CD8-positive, alpha-beta memory T cell (primary cell): ENCODE results near the gene VAMP8. TPM values are rescaled to one million over a fixed set of nuclear protein-coding genes. Genes with fewer than 3 reads are reported as not detected.
A peak's percentile ranks its signal among the peaks of the same experiment; 100 is the strongest.

Source experiments
- CTCF ChIA-PET: fragments of 350-600 bp; sonication (Branson Sonifier 250); formaldehyde crosslinking; loops from one replicate; lab custom pipeline; 2021; ENCODE audit warnings: antibody characterized with exemption; lab: Charles Lee
- POLR2A ChIA-PET: fragments of 350-600 bp; sonication (Branson Sonifier 250); formaldehyde crosslinking; loops from one replicate; lab custom pipeline; 2021; ENCODE audit warnings: antibody characterized with exemption; lab: Charles Lee
- DNase-seq, 5 donors: peaks; one replicate each; pipeline versions ENCODE4 v3.0.0 to v3.0.0-alpha.2; 2020 to 2022; ENCODE audit warnings: mixed read lengths in 1 of 5
- H3K27ac ChIP-seq: one replicate; pipeline ENCODE4 v1.7.0; 2013; ENCODE audit warnings: low read depth, mild to moderate bottlenecking, low read length, moderate library complexity
- H3K27me3 ChIP-seq: 2 replicates; pipeline ENCODE4 v1.7.0; 2013; ENCODE audit warnings: low read length, mild to moderate bottlenecking; ENCODE audit not compliant: insufficient read depth, poor library complexity, severe bottlenecking
- H3K36me3 ChIP-seq: 2 replicates; pipeline ENCODE4 v1.7.0; 2013; ENCODE audit warnings: mild to moderate bottlenecking, low read length, moderate library complexity; ENCODE audit not compliant: insufficient read depth
- H3K4me1 ChIP-seq: 2 replicates; pipeline ENCODE4 v1.7.0; 2013; ENCODE audit warnings: mild to moderate bottlenecking, low read length, moderate library complexity; ENCODE audit not compliant: insufficient read depth
- H3K4me3 ChIP-seq: 2 replicates; pipeline ENCODE4 v1.7.0; 2013; ENCODE audit warnings: mild to moderate bottlenecking, low read length
- H3K9me3 ChIP-seq: 2 replicates; pipeline ENCODE4 v1.7.0; 2013; ENCODE audit warnings: mild to moderate bottlenecking, low read length
- H3K27ac Mint-ChIP-seq, 8 donors: one replicate each; pipeline ENCODE4 v1.8.0; 2020 to 2021; ENCODE audit warnings: mixed read lengths in 8 of 8, mild to moderate bottlenecking in 6 of 8, inconsistent platforms in 3 of 8, moderate library complexity in 3 of 8
- H3K27me3 Mint-ChIP-seq, 2 donors: one replicate each; pipeline ENCODE4 v1.8.0; 2020 to 2021; ENCODE audit warnings: mixed read lengths in 2 of 2, mild to moderate bottlenecking in 1 of 2, moderate library complexity in 1 of 2
- H3K36me3 Mint-ChIP-seq, 3 donors: one replicate each; pipeline ENCODE4 v1.8.0; 2020 to 2021; ENCODE audit warnings: mixed read lengths in 3 of 3, inconsistent platforms in 1 of 3, mild to moderate bottlenecking in 1 of 3
- H3K4me1 Mint-ChIP-seq, 3 donors: one replicate each; pipeline ENCODE4 v1.8.0; 2020 to 2021; ENCODE audit warnings: mixed read lengths in 3 of 3, inconsistent platforms in 1 of 3, mild to moderate bottlenecking in 1 of 3
- H3K4me3 Mint-ChIP-seq, 7 donors: one replicate each; pipeline ENCODE4 v1.8.0; 2020 to 2021; ENCODE audit warnings: mixed read lengths in 7 of 7, mild to moderate bottlenecking in 6 of 7, moderate library complexity in 4 of 7, inconsistent platforms in 2 of 7
- H3K9me3 Mint-ChIP-seq, 5 donors: one replicate each; pipeline ENCODE4 v1.8.0; 2020 to 2022; ENCODE audit warnings: mixed read lengths in 5 of 5, mild to moderate bottlenecking in 3 of 5, moderate library complexity in 2 of 5, inconsistent platforms in 1 of 5
- polyA plus RNA-seq: library from polyadenylated mRNA; unstranded; fragments of 300-500 nt; fragmentation: Illumina TruSeq; gene quantifications from one replicate; pipeline ENCODE4 v1.2.3, GENCODE V29; 2021
- total RNA-seq, 2 experiments: library from RNA; stranded (reverse); gene quantifications; one replicate each; pipeline ENCODE4 v1.2.3, GENCODE V29; 2021

The VAMP8 gene
- total and polyA plus RNA-seq, 3 experiments from 2014 or later = 94.4 to 355 (median 95.4) TPM

DNA sequence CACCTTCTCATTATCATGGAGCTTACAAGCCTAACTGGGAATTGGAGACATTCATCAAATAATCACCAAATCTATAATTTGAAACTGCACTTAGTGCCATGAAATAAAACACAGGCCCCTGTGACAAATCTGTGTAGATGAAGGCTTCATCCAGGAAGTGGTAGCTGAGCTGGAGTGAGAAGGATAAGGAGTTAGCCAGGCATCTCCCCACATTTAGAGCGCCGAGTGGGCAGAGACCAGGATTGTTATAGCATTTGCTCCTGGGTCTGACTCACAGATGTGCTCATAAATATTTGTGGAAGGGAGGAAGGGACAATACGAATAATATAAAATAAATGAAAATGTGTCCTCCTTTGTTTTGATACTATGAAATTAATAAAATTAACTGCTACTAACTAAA is 40.9 kb upstream of the VAMP8 start:
- H3K36me3 ChIP-seq = peaks cover 7% of the 10 kb centered on the region
- peak overlapping the region in 1 of 8 donors; percentile 75 for H3K27ac Mint-ChIP-seq
- peak overlapping the region in 2 of 7 donors; percentile 9 to 98 for H3K4me3 Mint-ChIP-seq
- CTCF ChIA-PET = interaction anchor here (1.6 to 9.6 kb wide), 3 partner anchors 15 to 144 kb away, joined by 5 to 66 read pairs (median 34); partner anchors contain the start of gene SH2D6
- H3K9me3 ChIP-seq = no peaks in the 10 kb centered on the region
- H3K27me3 Mint-ChIP-seq = no peaks in the 10 kb centered on the region
- no peak for DNase-seq
- peaks cover 25% of the 10 kb centered on the region for H3K4me1 ChIP-seq
- peaks cover 30 to 31% (median 31%) of the 10 kb centered on the region in 3 donors for H3K4me1 Mint-ChIP-seq
- H3K9me3 Mint-ChIP-seq = no peaks in the 10 kb centered on the region
- no peak overlapping the region for H3K27ac ChIP-seq
- no peaks in the 10 kb centered on the region for H3K27me3 ChIP-seq
- POLR2A ChIA-PET = interaction anchor here (1.1 to 1.3 kb wide), 2 partner anchors 99 to 209 kb away, joined by 5 read pairs; partner anchors contain the start of gene TGOLN2
- H3K4me3 ChIP-seq = no peak overlapping the region
- H3K36me3 Mint-ChIP-seq = peaks cover 0 to 27% (median 3%) of the 10 kb centered on the region in 3 donors

DNA sequence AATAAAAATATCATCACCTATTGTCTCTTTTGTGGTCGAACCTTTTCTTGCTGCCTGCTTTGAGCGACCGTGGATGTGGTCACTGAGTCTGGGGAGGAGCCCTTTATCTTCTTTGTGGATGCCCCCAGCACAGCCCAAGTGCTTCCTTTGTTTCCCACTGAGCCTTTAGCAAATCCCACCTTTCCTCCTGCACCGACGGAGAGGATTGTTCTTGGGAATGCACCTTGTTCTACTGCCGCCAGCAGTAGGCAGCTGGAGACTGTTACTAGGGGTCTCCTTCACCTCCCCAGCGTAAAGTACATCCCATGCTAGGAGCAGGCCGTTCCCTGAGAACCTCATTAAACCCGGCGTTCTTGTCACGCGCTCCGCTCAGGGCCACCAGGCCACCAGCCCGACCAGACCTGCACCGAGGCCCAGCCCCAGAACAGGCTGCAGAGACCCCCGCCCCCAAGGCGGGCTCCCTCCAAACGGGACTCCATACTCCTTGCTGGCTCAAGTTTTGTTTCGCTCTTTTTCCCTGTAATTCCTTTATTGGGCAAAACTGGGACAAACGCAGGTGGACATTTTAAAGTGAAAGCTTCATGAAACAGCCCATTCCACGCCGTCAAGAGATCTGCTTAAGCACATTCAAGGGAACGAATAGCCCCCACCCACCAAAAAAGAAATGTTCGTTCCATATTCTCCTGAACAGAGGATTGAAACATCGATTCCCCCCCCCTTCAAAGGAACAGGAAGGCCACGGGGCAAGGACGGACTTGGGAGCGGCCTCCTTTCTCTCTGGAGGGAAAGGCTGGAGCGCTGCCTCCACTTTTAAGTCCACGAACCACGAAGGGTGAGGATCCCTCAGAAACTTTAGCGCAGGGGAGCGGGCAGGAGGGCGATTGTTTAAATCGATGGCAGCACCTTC is 39.5 kb upstream of the VAMP8 start:
- no peaks in the 10 kb centered on the region for H3K27me3 ChIP-seq
- Mint-ChIP-seq H3K4me1 (peaks cover 38 to 45% (median 45%) of the 10 kb centered on the region in 3 donors), H3K27me3 (no peaks in the 10 kb centered on the region), H3K27ac (peak overlapping the region; percentile 84 to 97 (median 96)), H3K4me3 (peak overlapping the region; percentile 90 to 98 (median 94)), H3K36me3 (peaks cover 5 to 40% (median 12%) of the 10 kb centered on the region in 3 donors), H3K9me3 (no peaks in the 10 kb centered on the region)
- CTCF ChIA-PET = interaction anchor here (0.8 to 9.6 kb wide), 11 partner anchors 9 to 184 kb away, joined by 3 to 66 read pairs (median 3); partner anchors contain the start of genes C2orf68, ELMOD3, RETSAT and SH2D6
- H3K27ac ChIP-seq = peak overlapping the region; percentile 90
- POLR2A ChIA-PET = interaction anchor here (0.6 to 3.8 kb wide), 17 partner anchors 8 to 904 kb away, joined by 3 to 39 read pairs (median 8); partner anchors contain the start of genes ELMOD3, GGCX, KDM3A and RETSAT
- no peaks in the 10 kb centered on the region for H3K9me3 ChIP-seq
- H3K4me1 ChIP-seq = peaks cover 25% of the 10 kb centered on the region
- peak in 3 of 5 donors; percentile 27 to 50 (median 39) for DNase-seq
- H3K36me3 ChIP-seq = peaks cover 21% of the 10 kb centered on the region
- H3K4me3 ChIP-seq = peak overlapping the region; percentile 91

DNA sequence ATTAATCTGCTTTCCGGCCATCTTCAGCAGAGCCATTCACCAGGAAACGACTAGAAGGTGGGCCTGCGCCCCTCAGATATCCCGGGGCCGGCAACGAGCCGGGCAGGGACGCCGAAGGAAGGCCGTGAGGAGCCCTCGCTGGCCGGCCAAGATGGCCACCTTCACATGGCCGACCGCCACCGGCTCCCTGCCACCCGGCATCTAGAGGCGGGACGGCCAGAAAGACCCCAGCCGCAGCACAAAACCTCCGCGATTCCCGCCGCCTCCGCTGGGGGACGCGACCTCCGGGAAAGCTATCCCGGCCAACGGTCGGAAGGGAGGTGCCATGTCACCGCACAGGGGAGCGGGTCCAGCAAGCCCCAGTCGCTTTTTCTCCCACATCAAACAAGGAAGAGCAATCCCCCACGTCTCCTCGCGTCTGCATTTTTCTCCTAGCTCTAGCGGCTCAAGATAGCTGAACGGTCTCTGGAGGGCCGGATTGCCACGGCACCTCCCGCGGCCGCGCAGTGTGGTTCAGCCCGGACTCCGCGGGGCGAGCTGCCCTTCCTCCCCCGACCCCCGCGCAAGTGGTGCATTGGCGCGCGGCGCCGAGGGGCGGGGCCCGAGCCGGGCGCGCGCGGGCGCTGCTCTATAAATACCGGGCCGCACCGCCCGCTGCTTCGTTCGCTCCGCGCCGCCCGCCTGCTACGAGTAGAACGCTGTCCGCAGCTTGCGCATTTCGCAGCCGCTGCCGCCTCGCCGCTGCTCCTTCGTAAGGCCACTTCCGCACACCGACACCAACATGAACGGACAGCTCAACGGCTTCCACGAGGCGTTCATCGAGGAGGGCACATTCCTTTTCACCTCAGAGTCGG is 38.7 kb upstream of the VAMP8 start, which contains the start of gene MAT2A:
Gene MAT2A (plus strand): TSS at position 662 of the 854 bp plus-strand sequence. CDS start 120 bp downstream, at position 782.
- H3K4me1 Mint-ChIP-seq = peaks cover 38 to 51% (median 47%) of the 10 kb centered on the region in 3 donors
- Histone ChIP-seq H3K9me3 (no peaks in the 10 kb centered on the region), H3K27ac (peak within 1 kb of the TSS; percentile 90), H3K4me1 (peaks cover 25% of the 10 kb centered on the region), H3K4me3 (peak within 1 kb of the TSS; percentile 91), H3K27me3 (no peaks in the 10 kb centered on the region), H3K36me3 (peaks cover 26% of the 10 kb centered on the region)
- POLR2A ChIA-PET = interaction anchor here (0.6 to 3.8 kb wide), 16 partner anchors 10 to 902 kb away, joined by 3 to 39 read pairs (median 8); partner anchors contain the start of genes ELMOD3, GGCX, KDM3A and POLR1A
- peaks cover 7 to 48% (median 16%) of the 10 kb centered on the region in 3 donors for H3K36me3 Mint-ChIP-seq
- H3K9me3 Mint-ChIP-seq = no peaks in the 10 kb centered on the region
- CTCF ChIA-PET = interaction anchor here (0.8 to 9.6 kb wide), 10 partner anchors 9 to 184 kb away, joined by 3 to 66 read pairs (median 4); partner anchors contain the start of genes ELMOD3, RETSAT, RNF181 and SH2D6
- H3K4me3 Mint-ChIP-seq = peak within 1 kb of the TSS; percentile 90 to 98 (median 94)
- peak; percentile 77 to 89 (median 87) for DNase-seq
- peak within 1 kb of the TSS; percentile 84 to 97 (median 96) for H3K27ac Mint-ChIP-seq
- no peaks in the 10 kb centered on the region for H3K27me3 Mint-ChIP-seq

- H3K36me3 ChIP-seq = peaks cover 26% of the 10 kb centered on the region
- peak overlapping the region; percentile 90 for H3K27ac ChIP-seq
- H3K36me3 Mint-ChIP-seq = peaks cover 7 to 56% (median 20%) of the 10 kb centered on the region in 3 donors
- ChIA-PET CTCF (interaction anchor here (0.7 to 9.6 kb wide), 13 partner anchors 9 to 215 kb away, joined by 3 to 66 read pairs (median 4); partner anchors contain the start of genes ELMOD3, RETSAT, RNF181 and SH2D6), POLR2A (interaction anchor here (0.6 to 3.8 kb wide), 16 partner anchors 10 to 902 kb away, joined by 3 to 39 read pairs (median 8); partner anchors contain the start of genes ELMOD3, GGCX, KDM3A and RETSAT)
- H3K4me3 ChIP-seq = peak overlapping the region; percentile 91
- H3K27me3 Mint-ChIP-seq = no peaks in the 10 kb centered on the region
- H3K27ac Mint-ChIP-seq = peak overlapping the region; percentile 84 to 97 (median 94)
- DNase-seq = peak; percentile 54 to 81 (median 66)
- H3K9me3 ChIP-seq = no peaks in the 10 kb centered on the region
- H3K4me1 Mint-ChIP-seq = peaks cover 38 to 51% (median 51%) of the 10 kb centered on the region in 3 donors
- peaks cover 25% of the 10 kb centered on the region for H3K4me1 ChIP-seq
- no peaks in the 10 kb centered on the region for H3K9me3 Mint-ChIP-seq
- peak overlapping the region; percentile 90 to 98 (median 94) for H3K4me3 Mint-ChIP-seq
- H3K27me3 ChIP-seq = no peaks in the 10 kb centered on the region
Measured at GRCh38 chr2:85539361-85540132, 37.8 kb upstream of the VAMP8 start.

GRCh38 chr2:85540133-85540648 is 37.2 kb upstream of the VAMP8 start:
- peaks cover 38 to 51% (median 51%) of the 10 kb centered on the region in 3 donors for H3K4me1 Mint-ChIP-seq
- peaks cover 7 to 62% (median 20%) of the 10 kb centered on the region in 3 donors for H3K36me3 Mint-ChIP-seq
- ChIA-PET CTCF (interaction anchor here (0.7 to 9.6 kb wide), 7 partner anchors 8 to 215 kb away, joined by 3 to 66 read pairs (median 4); partner anchors contain the start of gene SH2D6), POLR2A (interaction anchor here (0.7 to 3.8 kb wide), 9 partner anchors 9 to 213 kb away, joined by 3 to 39 read pairs (median 9); partner anchors contain the start of genes ELMOD3, GGCX, RETSAT and TGOLN2)
- peak overlapping the region; percentile 90 to 95 (median 94) for H3K4me3 Mint-ChIP-seq
- Histone ChIP-seq H3K4me1 (peaks cover 25% of the 10 kb centered on the region), H3K27me3 (no peaks in the 10 kb centered on the region), H3K4me3 (peak overlapping the region; percentile 91), H3K36me3 (peaks cover 26% of the 10 kb centered on the region), H3K27ac (peak overlapping the region; percentile 90), H3K9me3 (no peaks in the 10 kb centered on the region)
- no peak for DNase-seq
- H3K27me3 Mint-ChIP-seq = no peaks in the 10 kb centered on the region
- no peaks in the 10 kb centered on the region for H3K9me3 Mint-ChIP-seq
- peak overlapping the region; percentile 64 to 92 (median 86) for H3K27ac Mint-ChIP-seq

DNA sequence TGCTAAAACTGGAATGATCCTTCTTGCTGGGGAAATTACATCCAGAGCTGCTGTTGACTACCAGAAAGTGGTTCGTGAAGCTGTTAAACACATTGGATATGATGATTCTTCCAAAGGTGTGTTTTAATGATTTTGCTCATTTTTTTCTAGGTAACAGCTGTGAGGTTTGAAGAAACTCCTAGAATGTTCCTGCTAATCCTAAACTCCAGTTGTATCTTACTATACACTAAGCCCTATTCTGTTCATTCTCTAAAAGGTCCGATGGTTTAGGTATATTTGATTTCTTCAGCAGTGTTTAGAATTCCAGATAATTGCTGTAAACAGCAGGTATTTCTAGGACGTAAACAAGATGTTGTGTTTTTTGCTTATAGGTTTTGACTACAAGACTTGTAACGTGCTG is 36.1 kb upstream of the VAMP8 start:
- Histone ChIP-seq H3K4me1 (peaks cover 25% of the 10 kb centered on the region), H3K36me3 (peaks cover 29% of the 10 kb centered on the region), H3K27ac (no peak overlapping the region), H3K27me3 (no peaks in the 10 kb centered on the region), H3K9me3 (no peaks in the 10 kb centered on the region), H3K4me3 (no peak overlapping the region)
- no peak for DNase-seq
- H3K4me3 Mint-ChIP-seq = peak overlapping the region; percentile 21 to 95 (median 92)
- ChIA-PET CTCF (interaction anchor here (1.1 to 9.6 kb wide), 3 partner anchors 10 to 186 kb away, joined by 3 to 66 read pairs (median 18); partner anchors contain the start of gene SH2D6), POLR2A (interaction anchor here (3.8 kb wide), 1 partner anchor 103 kb away, joined by 39 read pairs; no protein-coding TSS in a partner anchor)
- peaks cover 7 to 71% (median 20%) of the 10 kb centered on the region in 3 donors for H3K36me3 Mint-ChIP-seq
- peaks cover 37 to 51% (median 51%) of the 10 kb centered on the region in 3 donors for H3K4me1 Mint-ChIP-seq
- H3K9me3 Mint-ChIP-seq = no peaks in the 10 kb centered on the region
- H3K27me3 Mint-ChIP-seq = no peaks in the 10 kb centered on the region
- peak overlapping the region in 6 of 8 donors; percentile 2 to 90 (median 76) for H3K27ac Mint-ChIP-seq
